Skeletal muscle tissue (tissue), 4 donors: ENCODE results near the gene OR52A1. TPM values are rescaled to one million over a fixed set of nuclear protein-coding genes. Genes with fewer than 3 reads are reported as not detected.

Experiments
- H3K27ac ChIP-seq: one replicate; pipeline ENCODE4 v1.7.0; 2013; ENCODE audit warnings: mild to moderate bottlenecking, low read depth, low read length, inconsistent platforms
- H3K27me3 ChIP-seq, 3 donors: one replicate each; pipeline ENCODE4 v1.7.0; 2013; ENCODE audit warnings: low read length in 3 of 3; ENCODE audit not compliant: control insufficient read depth in 3 of 3, insufficient read depth in 3 of 3
- H3K36me3 ChIP-seq, 3 donors: one replicate each; pipeline ENCODE4 v1.7.0; 2013; ENCODE audit warnings: low read length in 3 of 3; ENCODE audit not compliant: control insufficient read depth in 3 of 3, insufficient read depth in 3 of 3
- H3K4me1 ChIP-seq, 3 donors: one replicate each; pipeline ENCODE4 v1.7.0; 2013; ENCODE audit warnings: low read length in 3 of 3, mild to moderate bottlenecking in 3 of 3; ENCODE audit not compliant: control insufficient read depth in 3 of 3, insufficient read depth in 3 of 3
- H3K4me3 ChIP-seq, 3 donors: one replicate each; pipeline ENCODE4 v1.7.0; 2013; ENCODE audit warnings: low read length in 3 of 3
- H3K9ac ChIP-seq, 3 donors: one replicate each; pipeline ENCODE4 v1.7.0; 2013; ENCODE audit warnings: low read length in 3 of 3, mild to moderate bottlenecking in 3 of 3, moderate library complexity in 2 of 3, low read depth in 1 of 3
- H3K9me3 ChIP-seq, 3 donors: one replicate each; pipeline ENCODE4 v1.7.0; 2013; ENCODE audit warnings: low read length in 3 of 3; ENCODE audit not compliant: control insufficient read depth in 3 of 3
- total RNA-seq: library from RNA; depleted of rRNA; stranded (reverse); fragments of >200 nt; gene quantifications from one replicate; pipeline ENCODE4 v1.2.3, GENCODE V29; 2014
- donor health status: Osteomylitis.

Gene OR52A1
- total RNA-seq: not detected

- no peak within 1 kb of the TSS for H3K9ac ChIP-seq
- H3K36me3 ChIP-seq: no peaks in the 10 kb centered on the region
- no peak within 1 kb of the TSS for H3K4me3 ChIP-seq
- H3K27ac ChIP-seq: no peak within 1 kb of the TSS
- H3K4me1 ChIP-seq: no peaks in the 10 kb centered on the region
- H3K9me3 ChIP-seq: no peaks in the 10 kb centered on the region
- no peaks in the 10 kb centered on the region for H3K27me3 ChIP-seq
Observed at GRCh38 chr11:5154657-5155056, at the start of gene OR52A1. OR52A1 (minus strand) TSS chr11:5154757; CDS start chr11:5152369, 2,388 bp downstream.

GRCh38 chr11:5203366-5203765 is 48.8 kb upstream of the OR52A1 start:
- Histone ChIP-seq H3K27me3 (no peaks in the 10 kb centered on the region), H3K9ac (no peak overlapping the region), H3K9me3 (no peaks in the 10 kb centered on the region), H3K4me1 (no peaks in the 10 kb centered on the region), H3K4me3 (no peak overlapping the region), H3K36me3 (no peaks in the 10 kb centered on the region), H3K27ac (no peak overlapping the region)

GRCh38 chr11:5200582-5200981 is 46.0 kb upstream of the OR52A1 start, which contains the start of gene OR51V1:
OR51V1 (minus strand) TSS chr11:5200682; CDS start chr11:5200682, 0 bp downstream.
- Histone ChIP-seq H3K9ac (no peak within 1 kb of the TSS), H3K4me1 (no peaks in the 10 kb centered on the region), H3K36me3 (no peaks in the 10 kb centered on the region), H3K27ac (no peak within 1 kb of the TSS), H3K4me3 (no peak within 1 kb of the TSS), H3K27me3 (no peaks in the 10 kb centered on the region), H3K9me3 (no peaks in the 10 kb centered on the region)

GRCh38 chr11:5198285-5198684 is 43.7 kb upstream of the OR52A1 start:
- no peaks in the 10 kb centered on the region for H3K27me3 ChIP-seq
- no peak overlapping the region for H3K4me3 ChIP-seq
- no peak overlapping the region for H3K9ac ChIP-seq
- no peaks in the 10 kb centered on the region for H3K9me3 ChIP-seq
- no peaks in the 10 kb centered on the region for H3K36me3 ChIP-seq
- no peak overlapping the region for H3K27ac ChIP-seq
- no peaks in the 10 kb centered on the region for H3K4me1 ChIP-seq

- H3K9me3 ChIP-seq: no peaks in the 10 kb centered on the region
- H3K4me3 ChIP-seq: no peak overlapping the region
- H3K27me3 ChIP-seq: no peaks in the 10 kb centered on the region
- H3K9ac ChIP-seq: no peak overlapping the region
- no peak overlapping the region for H3K27ac ChIP-seq
- no peaks in the 10 kb centered on the region for H3K36me3 ChIP-seq
- no peaks in the 10 kb centered on the region for H3K4me1 ChIP-seq
Observed at GRCh38 chr11:5197536-5197935, 43.0 kb upstream of the OR52A1 start.

GRCh38 chr11:5196731-5197130 is 42.2 kb upstream of the OR52A1 start:
- H3K27me3 ChIP-seq: no peaks in the 10 kb centered on the region
- H3K9me3 ChIP-seq: no peaks in the 10 kb centered on the region
- H3K36me3 ChIP-seq: no peaks in the 10 kb centered on the region
- H3K27ac ChIP-seq: no peak overlapping the region
- H3K9ac ChIP-seq: no peak overlapping the region
- H3K4me3 ChIP-seq: no peak overlapping the region
- H3K4me1 ChIP-seq: no peaks in the 10 kb centered on the region

- no peak overlapping the region for H3K9ac ChIP-seq
- H3K27me3 ChIP-seq: no peaks in the 10 kb centered on the region
- no peak overlapping the region for H3K4me3 ChIP-seq
- H3K36me3 ChIP-seq: no peaks in the 10 kb centered on the region
- no peaks in the 10 kb centered on the region for H3K9me3 ChIP-seq
- no peaks in the 10 kb centered on the region for H3K4me1 ChIP-seq
- no peak overlapping the region for H3K27ac ChIP-seq
Observed at GRCh38 chr11:5196067-5196466, 41.5 kb upstream of the OR52A1 start.

- Histone ChIP-seq H3K9me3 (no peaks in the 10 kb centered on the region), H3K27me3 (no peaks in the 10 kb centered on the region), H3K4me3 (no peak overlapping the region), H3K27ac (no peak overlapping the region), H3K4me1 (no peaks in the 10 kb centered on the region), H3K36me3 (no peaks in the 10 kb centered on the region), H3K9ac (no peak overlapping the region)
Observed at GRCh38 chr11:5192738-5193137, 38.2 kb upstream of the OR52A1 start.

GRCh38 chr11:5188201-5188600 is 33.6 kb upstream of the OR52A1 start:
- Histone ChIP-seq H3K4me1 (no peaks in the 10 kb centered on the region), H3K9ac (no peak overlapping the region), H3K9me3 (no peaks in the 10 kb centered on the region), H3K27me3 (no peaks in the 10 kb centered on the region), H3K4me3 (no peak overlapping the region), H3K36me3 (no peaks in the 10 kb centered on the region), H3K27ac (no peak overlapping the region)

GRCh38 chr11:5178046-5178837 is 23.7 kb upstream of the OR52A1 start:
- no peaks in the 10 kb centered on the region for H3K4me1 ChIP-seq

More at GRCh38 chr11:5178046-5178837, 23.7 kb upstream of the OR52A1 start:
- no peak overlapping the region for H3K27ac ChIP-seq
- H3K9me3 ChIP-seq: no peaks in the 10 kb centered on the region
- H3K36me3 ChIP-seq: no peaks in the 10 kb centered on the region
- H3K27me3 ChIP-seq: no peaks in the 10 kb centered on the region
- H3K9ac ChIP-seq: no peak overlapping the region
- H3K4me3 ChIP-seq: no peak overlapping the region
